ENCODE results near the gene PRMT7. TPM values are rescaled to one million over a fixed set of nuclear protein-coding genes. Genes with fewer than 3 reads are reported as not detected.

Gene PRMT7
- total and polyA plus RNA-seq, 9 donors = 27.8 to 43.4 (median 37.8) TPM

DNA sequence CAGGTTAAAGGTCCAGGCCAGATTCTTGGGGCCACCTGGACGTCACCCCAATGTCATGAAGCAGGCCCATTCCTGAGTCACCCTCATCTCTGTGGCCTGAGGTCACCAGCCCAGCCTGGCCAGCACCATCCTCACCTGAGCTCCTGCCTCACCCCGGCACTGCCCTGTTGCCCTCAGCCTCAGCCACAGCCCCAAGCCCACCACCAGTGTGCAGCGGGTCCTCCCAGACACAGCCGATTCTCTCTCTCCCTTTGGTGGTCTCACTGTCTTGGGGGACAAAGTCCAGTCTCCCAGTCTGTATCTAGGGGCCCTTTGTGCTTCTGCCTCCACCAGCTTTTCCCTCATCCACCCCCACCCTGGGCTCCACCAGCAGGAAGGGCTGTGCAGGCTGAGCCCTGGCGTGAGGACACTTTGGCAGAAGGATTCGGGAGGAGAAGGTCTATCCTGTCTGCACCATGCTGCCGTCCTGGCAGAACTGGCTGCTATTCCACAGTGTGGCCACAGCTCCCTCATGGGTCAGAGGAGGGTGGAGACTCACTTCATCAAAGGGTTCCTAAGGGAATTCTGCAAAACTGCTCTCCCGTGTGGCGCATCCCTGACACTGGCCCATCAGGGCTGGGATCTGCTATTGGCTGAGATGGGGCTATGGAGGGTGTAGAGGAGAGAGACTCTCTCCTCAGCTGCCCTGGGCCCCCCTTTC lies 64.3 kb downstream of the PRMT7 start:
- intact Hi-C loops (cut with DNase I) = no loop called here
- no peaks in the 10 kb centered on the region for H3K27me3 ChIP-seq
- H3K9me3 ChIP-seq = no peaks in the 10 kb centered on the region
- no peaks in the 10 kb centered on the region for H3K4me1 ChIP-seq (ENCODE audit: insufficient read depth)
- no peaks in the 10 kb centered on the region for H3K36me3 ChIP-seq
- DNase-seq = no peak
- 83 to 87% (median 85%) methylated on average over 9 of the region's 9 CpGs for WGBS, 3 donors
- TF ChIP-seq POLR2A (IDR thresholded peaks at IDR 0.05) = no peak
- no peak for TF ChIP-seq CTCF (IDR thresholded peaks at IDR 0.05)
- TF ChIP-seq EP300 (IDR thresholded peaks at IDR 0.05) = no peak
- no peak overlapping the region for H3K27ac ChIP-seq
- H3K4me3 ChIP-seq = no peak overlapping the region

- Histone ChIP-seq H3K27ac (no peak overlapping the region), H3K4me1 (ENCODE audit: insufficient read depth) (no peaks in the 10 kb centered on the region), H3K9me3 (no peaks in the 10 kb centered on the region), H3K36me3 (no peaks in the 10 kb centered on the region), H3K4me3 (no peak overlapping the region), H3K27me3 (no peaks in the 10 kb centered on the region)
- intact Hi-C loops (cut with DNase I) = no loop called here
- WGBS, 3 donors = 87 to 96% (median 95%) methylated on average over 11 of the region's 11 CpGs
- DNase-seq = no peak
- TF ChIP-seq EP300 (IDR thresholded peaks at IDR 0.05) (no peak), POLR2A (IDR thresholded peaks at IDR 0.05) (no peak), CTCF (IDR thresholded peaks at IDR 0.05) (no peak)
These were observed 65.2 kb downstream of the PRMT7 start for GRCh38 chr16:68375801-68376536.

DNA sequence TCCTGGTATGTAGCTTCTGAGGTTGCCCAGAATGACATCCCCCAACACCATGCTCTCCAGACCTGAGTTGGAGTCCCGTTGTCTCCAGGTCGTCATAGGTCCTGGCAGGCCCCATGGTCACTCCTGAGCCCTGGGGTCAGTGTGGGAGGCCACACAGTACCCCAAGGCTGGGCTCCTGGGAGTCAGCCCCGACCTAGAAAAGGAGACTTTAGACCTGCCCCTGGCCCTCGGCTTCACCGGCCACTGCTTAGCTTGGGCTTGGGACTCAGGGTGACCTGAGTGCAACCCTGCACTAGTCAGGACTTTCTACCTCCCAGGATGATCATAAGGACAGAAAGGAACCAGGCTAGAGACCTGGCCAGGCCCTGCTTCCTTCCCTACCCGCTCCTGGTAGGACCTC lies 65.8 kb downstream of the PRMT7 start:
- H3K27ac ChIP-seq = no peak overlapping the region
- 92 to 93% (median 93%) methylated on average over 6 of the region's 6 CpGs for WGBS, 3 donors
- no peaks in the 10 kb centered on the region for H3K27me3 ChIP-seq
- DNase-seq = no peak
- no peaks in the 10 kb centered on the region for H3K9me3 ChIP-seq
- H3K4me3 ChIP-seq = no peak overlapping the region
- no peaks in the 10 kb centered on the region for H3K4me1 ChIP-seq (ENCODE audit: insufficient read depth)
- no peaks in the 10 kb centered on the region for H3K36me3 ChIP-seq
- intact Hi-C loops (cut with DNase I) = no loop called here
- no peak for TF ChIP-seq POLR2A (IDR thresholded peaks at IDR 0.05)
- TF ChIP-seq EP300 (IDR thresholded peaks at IDR 0.05) = no peak
- no peak for TF ChIP-seq CTCF (IDR thresholded peaks at IDR 0.05)

DNA sequence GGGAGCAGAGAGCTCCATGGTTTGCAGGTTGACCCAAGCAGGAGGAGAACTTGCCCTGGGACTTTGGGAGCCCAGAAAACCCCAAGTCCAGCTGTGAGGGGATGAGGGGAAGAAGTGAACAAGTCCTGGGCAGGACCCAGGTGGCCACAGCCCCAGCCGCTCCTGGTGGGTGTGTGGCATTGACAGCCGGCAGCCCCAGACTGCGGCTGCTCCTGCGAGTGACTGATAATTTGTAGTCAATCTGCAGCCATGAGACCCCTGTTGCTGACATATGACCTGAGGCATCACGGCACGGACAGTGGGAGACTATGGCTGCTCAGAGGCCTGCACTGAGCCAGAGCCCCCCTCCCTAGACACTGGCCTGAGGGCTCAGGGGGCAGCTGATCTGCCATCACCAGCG lies 66.4 kb downstream of the PRMT7 start:
- DNase-seq = no peak
- Histone ChIP-seq H3K36me3 (no peaks in the 10 kb centered on the region), H3K27me3 (no peaks in the 10 kb centered on the region), H3K4me1 (ENCODE audit: insufficient read depth) (no peaks in the 10 kb centered on the region), H3K27ac (no peak overlapping the region), H3K4me3 (no peak overlapping the region), H3K9me3 (no peaks in the 10 kb centered on the region)
- intact Hi-C loops (cut with DNase I) = no loop called here
- TF ChIP-seq POLR2A (IDR thresholded peaks at IDR 0.05) = no peak
- TF ChIP-seq EP300 (IDR thresholded peaks at IDR 0.05) = no peak
- no peak for TF ChIP-seq CTCF (IDR thresholded peaks at IDR 0.05)
- 93 to 96% (median 95%) methylated on average over 6 to 7 of the region's 7 CpGs for WGBS, 3 donors

Data from ovary (tissue), 9 donors.